Spleen (tissue), 11 donors: ENCODE results near the gene TTC23. TPM values are rescaled to one million over a fixed set of nuclear protein-coding genes. Genes with fewer than 3 reads are reported as not detected.

ENCODE experiments used
- DNase-seq: peaks from one replicate; pipeline ENCODE4 v3.0.0-alpha.2; 2020
- H3K27ac ChIP-seq, 8 donors: fragments of 200-600 bp; sonication (generic) in 7 of 8; 1 replicate in 4 of 8; 2 replicates in 4 of 8; pipeline versions ENCODE4 v1.5.0 to v1.8.0; 2016 to 2021; ENCODE audit warnings: inconsistent platforms in 4 of 8, mild to moderate bottlenecking in 4 of 8, moderate library complexity in 1 of 8
- H3K27me3 ChIP-seq, 7 donors: fragments of 200-600 bp; sonication (generic) in 6 of 7; replicated peaks in 1 of 7; 1 replicate in 4 of 7; 2 replicates in 3 of 7; pipeline versions ENCODE4 v1.5.0 to v1.8.0; 2016 to 2021; ENCODE audit warnings: inconsistent platforms in 3 of 7, mild to moderate bottlenecking in 1 of 7
- H3K36me3 ChIP-seq, 6 donors: fragments of 200-600 bp; sonication (generic) in 5 of 6; 1 replicate in 4 of 6; 2 replicates in 2 of 6; pipeline versions ENCODE4 v1.5.0 to v1.8.0; 2016 to 2021; ENCODE audit warnings: inconsistent platforms in 2 of 6
- H3K4me1 ChIP-seq, 6 donors: fragments of 200-600 bp; sonication (generic) in 5 of 6; 1 replicate in 3 of 6; 2 replicates in 3 of 6; pipeline versions ENCODE4 v1.5.0 to v1.8.0; 2016 to 2021; ENCODE audit warnings: inconsistent platforms in 3 of 6
- H3K4me3 ChIP-seq, 8 donors: fragments of 200-600 bp; sonication (generic) in 7 of 8; 1 replicate in 4 of 8; 2 replicates in 4 of 8; pipeline versions ENCODE4 v1.5.0 to v1.8.0; 2016 to 2021; ENCODE audit warnings: inconsistent platforms in 4 of 8, mild to moderate bottlenecking in 4 of 8, moderate library complexity in 2 of 8
- H3K9me3 ChIP-seq, 8 donors: fragments of 200-600 bp; sonication (generic) in 7 of 8; 1 replicate in 4 of 8; 2 replicates in 4 of 8; pipeline versions ENCODE4 v1.5.0 to v1.8.0; 2016 to 2021; ENCODE audit warnings: inconsistent platforms in 4 of 8
- CTCF ChIP-seq, 11 experiments: fragments of 200-600 bp in 7 of 11; fragments of 450-650 bp in 4 of 11; sonication (generic) in 4 of 11; IDR thresholded peaks in 8 of 11; conservative IDR thresholded peaks in 3 of 11; 1 replicate in 7 of 11; 2 replicates in 4 of 11; pipeline versions ENCODE4 v1.4.0 to v1.8.0; 2016 to 2021; ENCODE audit warnings: antibody characterized with exemption in 11 of 11, inconsistent platforms in 4 of 11, mild to moderate bottlenecking in 1 of 11
- POLR2A ChIP-seq, 3 donors: fragments of 450-650 bp; IDR thresholded peaks; one replicate each; pipeline ENCODE4 v1.5.1; 2017; ENCODE audit warnings: antibody characterized with exemption in 3 of 3, mild to moderate bottlenecking in 1 of 3
- POLR2AphosphoS5 ChIP-seq, 3 donors: sonication (generic); formaldehyde crosslinking; IDR thresholded peaks; one replicate each; pipeline ENCODE4 v1.5.1; 2017; ENCODE audit warnings: antibody characterized with exemption in 3 of 3
- WGBS, 5 donors: extraction: QIAGEN DNeasy Blood & Tissue Kit in 3 of 5; methylation state at CpG; one replicate each; pipeline versions ENCODE4 v1.1.5 to v1.1.7; 2013 to 2018; 5-methylcytosine and 5-hydroxymethylcytosine counted together
- intact Hi-C: fragments of 100-400 bp; cut with DNase I; formaldehyde crosslinking; loops from one replicate; pipeline ENCODE4 v1.15.0; 2023; ENCODE audit warnings: low total_unique reads
- polyA plus RNA-seq, 3 donors: library from polyadenylated mRNA; stranded (reverse); fragments of 200-250 nt; gene quantifications; one replicate each; pipeline ENCODE4 v1.2.1, GENCODE V29; 2013
- total RNA-seq, 7 donors: library from RNA; depleted of rRNA in 3 of 7; stranded (reverse); fragments of >200 nt in 3 of 7; fragmentation: NEBNext Ultra II Directional in 4 of 7; extraction: Animal tissue kit (Norgen Biotek cat#: 25700) in 4 of 7; gene quantifications; one replicate each; pipeline versions ENCODE4 v1.1.0 to v1.2.1, GENCODE V29; 2016 to 2021
- donor health status: healthy with polysubstance abuse.
- donor health status: DM: no; HTN: no; CAD: no; lungs with moderate emphysema.
- donor health status: DM: no; HTN: no; CAD: no.
- donor health status: Bipolar disorder and iron deficiency.
- donor health status: healthy.
- donor health status: DM: no; HTN: no; CAD: no.
- donor health status: DM: yes; HTN: yes; CAD: no.

Gene TTC23
- total and polyA plus RNA-seq, 10 donors = 3.6 to 17.0 (median 12.0) TPM

GRCh38 chr15:99148851-99149276 is 100.5 kb downstream of the TTC23 start:
- TF ChIP-seq POLR2AphosphoS5 (IDR thresholded peaks at IDR 0.05) = no peak
- TF ChIP-seq POLR2A (IDR thresholded peaks at IDR 0.05) = no peak
- TF ChIP-seq CTCF (IDR thresholded peaks at IDR 0.05 in 8 of 11, conservative IDR thresholded peaks at IDR 0.05 in 3 of 11) = no peak
- no peaks in the 10 kb centered on the region for H3K4me1 ChIP-seq
- H3K27ac ChIP-seq = no peak overlapping the region
- H3K36me3 ChIP-seq = peaks cover 0 to 17% (median 0%) of the 10 kb centered on the region in 6 donors
- H3K4me3 ChIP-seq = no peak overlapping the region
- intact Hi-C loops = no loop called here
- H3K27me3 ChIP-seq = no peaks in the 10 kb centered on the region
- DNase-seq = no peak
- H3K9me3 ChIP-seq = no peaks in the 10 kb centered on the region
- 80 to 97% (median 94%) methylated on average over 6 to 7 of the region's 7 CpGs for WGBS, 5 donors

- Histone ChIP-seq H3K36me3 (peaks cover 0 to 17% (median 0%) of the 10 kb centered on the region in 6 donors), H3K27ac (no peak overlapping the region), H3K4me1 (no peaks in the 10 kb centered on the region), H3K27me3 (no peaks in the 10 kb centered on the region), H3K9me3 (no peaks in the 10 kb centered on the region), H3K4me3 (no peak overlapping the region)
- TF ChIP-seq POLR2AphosphoS5 (IDR thresholded peaks at IDR 0.05) = no peak
- TF ChIP-seq CTCF (IDR thresholded peaks at IDR 0.05 in 8 of 11, conservative IDR thresholded peaks at IDR 0.05 in 3 of 11) = no peak
- no peak for TF ChIP-seq POLR2A (IDR thresholded peaks at IDR 0.05)
- intact Hi-C loops = no loop called here
- DNase-seq = no peak
- 84 to 100% (median 94%) methylated on average over 5 of the region's 5 CpGs for WGBS, 5 donors
Measured at GRCh38 chr15:99146661-99147060, 102.7 kb downstream of the TTC23 start.

DNA sequence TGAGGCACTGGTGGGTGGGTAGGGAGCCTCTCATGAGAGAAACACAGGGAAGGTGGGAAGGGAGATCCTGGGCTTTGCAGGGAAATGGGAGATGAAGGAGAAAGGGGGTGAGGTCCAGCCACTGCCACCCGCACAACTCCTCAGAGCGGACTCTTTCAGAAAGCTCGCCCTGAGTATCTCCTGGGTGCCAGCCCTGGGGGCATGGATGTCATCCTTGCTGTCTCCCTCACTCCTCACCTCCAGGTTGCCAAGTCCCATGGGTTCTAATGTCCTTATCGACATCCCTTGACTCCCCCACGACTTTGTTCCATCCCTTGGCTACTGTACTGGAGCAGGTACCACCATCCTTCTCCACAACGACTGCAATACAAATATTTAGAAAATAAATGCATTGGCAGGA is 103.6 kb downstream of the TTC23 start:
- WGBS, 5 donors = 89 to 98% (median 92%) methylated on average over 6 of the region's 6 CpGs
- no peak for TF ChIP-seq POLR2A (IDR thresholded peaks at IDR 0.05)
- no peak for TF ChIP-seq CTCF (IDR thresholded peaks at IDR 0.05 in 8 of 11, conservative IDR thresholded peaks at IDR 0.05 in 3 of 11)
- TF ChIP-seq POLR2AphosphoS5 (IDR thresholded peaks at IDR 0.05) = no peak
- DNase-seq = no peak

GRCh38 chr15:99145005-99145404 is 104.4 kb downstream of the TTC23 start:
- no peak overlapping the region for H3K27ac ChIP-seq
- no peaks in the 10 kb centered on the region for H3K4me1 ChIP-seq
- H3K4me3 ChIP-seq = no peak overlapping the region
- intact Hi-C loops = no loop called here
- 75 to 84% (median 79%) methylated on average over 10 of the region's 10 CpGs for WGBS, 5 donors
- no peaks in the 10 kb centered on the region for H3K9me3 ChIP-seq
- H3K27me3 ChIP-seq = no peaks in the 10 kb centered on the region
- H3K36me3 ChIP-seq = peaks cover 0 to 17% (median 0%) of the 10 kb centered on the region in 6 donors
- TF ChIP-seq POLR2AphosphoS5 (IDR thresholded peaks at IDR 0.05) (no peak), POLR2A (IDR thresholded peaks at IDR 0.05) (no peak), CTCF (IDR thresholded peaks at IDR 0.05 in 8 of 11, conservative IDR thresholded peaks at IDR 0.05 in 3 of 11) (no peak)
- no peak for DNase-seq

More for the DNA sequence above, 103.6 kb downstream of the TTC23 start:
- no peaks in the 10 kb centered on the region for H3K9me3 ChIP-seq
- no peaks in the 10 kb centered on the region for H3K4me1 ChIP-seq
- H3K27ac ChIP-seq = no peak overlapping the region
- no peak overlapping the region for H3K4me3 ChIP-seq
- peaks cover 0 to 17% (median 0%) of the 10 kb centered on the region in 6 donors for H3K36me3 ChIP-seq
- intact Hi-C loops = no loop called here
- no peaks in the 10 kb centered on the region for H3K27me3 ChIP-seq
